Neural progenitor cell (in vitro differentiated cells): ENCODE results near the gene LGR4.

Experiments
- EZH2 ChIP-seq: fragments of 200-600 bp; sonication (generic); IDR thresholded peaks from 2 replicates; pipeline ENCODE4 v1.6.1; 2017; ENCODE audit warnings: antibody characterized with exemption, mild to moderate bottlenecking, moderate library complexity
- EZH2phosphoT487 ChIP-seq: fragments of 200-600 bp; sonication (generic); IDR thresholded peaks from 2 replicates; pipeline ENCODE4 v1.6.1; 2017; ENCODE audit warnings: antibody characterized with exemption
- TF ChIP-seq, protein P1 (sequence below): fragments of 200-600 bp; sonication (generic); IDR thresholded peaks from 2 replicates; pipeline ENCODE4 v1.5.1; 2017; ENCODE audit warnings: antibody characterized with exemption, mild to moderate bottlenecking

DNA sequence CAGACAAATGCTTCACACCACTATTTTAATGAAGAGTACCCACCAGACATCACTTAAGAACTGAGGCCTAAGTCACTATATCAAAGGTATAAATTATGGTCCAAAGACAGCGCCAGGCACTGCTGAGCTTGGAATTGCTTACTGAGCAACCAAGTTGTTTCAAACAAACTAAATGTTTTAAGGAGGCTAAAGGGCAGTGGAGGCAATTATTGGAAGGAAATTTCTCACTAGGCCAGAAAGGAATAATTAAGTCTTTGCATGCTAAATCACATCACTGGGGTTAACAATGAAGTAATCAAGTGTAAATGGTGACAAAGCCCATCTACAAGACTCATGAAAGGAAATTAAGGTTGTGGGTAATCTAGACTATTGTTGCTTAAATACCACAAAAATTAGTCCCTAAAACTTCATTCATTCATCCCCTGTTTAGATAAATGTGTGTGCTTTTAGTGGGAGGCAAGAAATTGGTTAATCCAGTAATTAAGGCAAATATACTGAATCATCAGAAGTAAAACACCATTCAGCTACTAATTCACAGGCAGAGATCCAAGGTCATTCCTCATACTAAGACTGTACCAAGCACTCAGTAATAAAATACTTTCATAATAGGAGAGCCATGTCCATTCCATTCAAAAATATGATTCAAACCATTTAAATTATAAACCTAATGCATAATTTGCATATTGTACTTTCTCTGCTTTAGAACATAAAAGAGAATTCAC lies 21.2 kb downstream of the LGR4 start:
- TF ChIP-seq, protein P1, sequence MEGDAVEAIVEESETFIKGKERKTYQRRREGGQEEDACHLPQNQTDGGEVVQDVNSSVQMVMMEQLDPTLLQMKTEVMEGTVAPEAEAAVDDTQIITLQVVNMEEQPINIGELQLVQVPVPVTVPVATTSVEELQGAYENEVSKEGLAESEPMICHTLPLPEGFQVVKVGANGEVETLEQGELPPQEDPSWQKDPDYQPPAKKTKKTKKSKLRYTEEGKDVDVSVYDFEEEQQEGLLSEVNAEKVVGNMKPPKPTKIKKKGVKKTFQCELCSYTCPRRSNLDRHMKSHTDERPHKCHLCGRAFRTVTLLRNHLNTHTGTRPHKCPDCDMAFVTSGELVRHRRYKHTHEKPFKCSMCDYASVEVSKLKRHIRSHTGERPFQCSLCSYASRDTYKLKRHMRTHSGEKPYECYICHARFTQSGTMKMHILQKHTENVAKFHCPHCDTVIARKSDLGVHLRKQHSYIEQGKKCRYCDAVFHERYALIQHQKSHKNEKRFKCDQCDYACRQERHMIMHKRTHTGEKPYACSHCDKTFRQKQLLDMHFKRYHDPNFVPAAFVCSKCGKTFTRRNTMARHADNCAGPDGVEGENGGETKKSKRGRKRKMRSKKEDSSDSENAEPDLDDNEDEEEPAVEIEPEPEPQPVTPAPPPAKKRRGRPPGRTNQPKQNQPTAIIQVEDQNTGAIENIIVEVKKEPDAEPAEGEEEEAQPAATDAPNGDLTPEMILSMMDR: no peak
- no peak for TF ChIP-seq EZH2phosphoT487
- TF ChIP-seq EZH2: no peak
